Left hindlimb (tissue), 1 donor: Measurements from ENCODE around the gene LRRC61.
"Not testable (repeated sequence)": the region's sequence is repeated elsewhere in the genome, so short reads cannot be mapped to it uniquely, and the experiment has no call there.

Experiments used
- DNase-seq: peaks from one replicate; pipeline ENCODE4 v3.0.0-alpha.2; 2018

Gene LRRC61

GRCh38 chr7:150307904-150308303, 15.3 kb upstream of the LRRC61 start:
- DNase-seq = no peak

GRCh38 chr7:150308575-150308974, 14.6 kb upstream of the LRRC61 start:
- no peak for DNase-seq

- DNase-seq = no peak
Measured at GRCh38 chr7:150311146-150311545, 12.0 kb upstream of the LRRC61 start.

GRCh38 chr7:150311711-150312110, 11.4 kb upstream of the LRRC61 start:
- no peak for DNase-seq

- DNase-seq = not testable (repeated sequence)
Measured at GRCh38 chr7:150312649-150313366, 10.3 kb upstream of the LRRC61 start.

- DNase-seq = no peak
Measured at GRCh38 chr7:150313367-150313809, 9.8 kb upstream of the LRRC61 start.

GRCh38 chr7:150313870-150314269, 9.3 kb upstream of the LRRC61 start:
- no peak for DNase-seq

GRCh38 chr7:150314639-150315239, 8.4 kb upstream of the LRRC61 start:
- DNase-seq = no peak

GRCh38 chr7:150316987-150317386, 6.2 kb upstream of the LRRC61 start:
- not testable (repeated sequence) for DNase-seq

- DNase-seq = no peak
Measured at GRCh38 chr7:150317748-150318444, 5.3 kb upstream of the LRRC61 start.

GRCh38 chr7:150321788-150322113, 1.4 kb upstream of the LRRC61 start:
- DNase-seq = no peak

- no peak for DNase-seq
Measured at GRCh38 chr7:150322114-150322832, 882 bp upstream of the LRRC61 start.

- no peak for DNase-seq
Measured at GRCh38 chr7:150323682-150324372, 672 bp downstream of the LRRC61 start.

- DNase-seq = no peak
Measured at GRCh38 chr7:150324373-150324961, 1.3 kb downstream of the LRRC61 start.

- DNase-seq = no peak
Measured at GRCh38 chr7:150325110-150325611, 2.0 kb downstream of the LRRC61 start.

- DNase-seq = no peak
Measured at GRCh38 chr7:150325901-150326300, 2.7 kb downstream of the LRRC61 start.

GRCh38 chr7:150326657-150327268, 3.6 kb downstream of the LRRC61 start:
- no peak for DNase-seq

- no peak for DNase-seq
Measured at GRCh38 chr7:150327308-150327707, 4.2 kb downstream of the LRRC61 start.

GRCh38 chr7:150329331-150330120, 6.4 kb downstream of the LRRC61 start:
- peak; percentile 69 for DNase-seq

- DNase-seq = no peak
Measured at GRCh38 chr7:150330211-150330885, 7.2 kb downstream of the LRRC61 start.
